GM23248 (cell line): ENCODE measurements around the gene IGFBP6. TPM values are rescaled to one million over a fixed set of nuclear protein-coding genes. Genes with fewer than 3 reads are reported as not detected.

ENCODE experiments used
- DNase-seq: peaks from one replicate; pipeline ENCODE4 v3.0.0-alpha.2; 2015
- H2AFZ ChIP-seq: fragments of 200-600 bp; sonication (generic); 2 replicates; pipeline ENCODE4 v1.6.1; 2016; ENCODE audit warnings: antibody characterized with exemption
- H3F3A ChIP-seq: fragments of 200-600 bp; sonication (generic); 2 replicates; pipeline ENCODE4 v1.6.1; 2016; ENCODE audit warnings: mild to moderate bottlenecking, antibody characterized with exemption, mixed run types; ENCODE audit not compliant: insufficient read depth
- H3K27ac ChIP-seq: fragments of 200-600 bp; sonication (generic); 2 replicates; pipeline ENCODE4 v1.5.1; 2016; ENCODE audit warnings: mild to moderate bottlenecking
- H3K27me3 ChIP-seq: fragments of 200-600 bp; sonication (generic); replicated peaks from 2 replicates; pipeline ENCODE4 v1.6.1; 2016; ENCODE audit warnings: mild to moderate bottlenecking; ENCODE audit not compliant: insufficient read depth
- H3K36me3 ChIP-seq: fragments of 200-600 bp; sonication (generic); 2 replicates; pipeline ENCODE4 v1.6.1; 2016; ENCODE audit warnings: low read depth, mild to moderate bottlenecking
- H3K4me1 ChIP-seq: fragments of 200-600 bp; sonication (generic); 2 replicates; pipeline ENCODE4 v1.6.1; 2016; ENCODE audit warnings: mild to moderate bottlenecking; ENCODE audit not compliant: insufficient read depth
- H3K4me2 ChIP-seq: fragments of 200-600 bp; sonication (generic); one replicate; pipeline ENCODE4 v1.6.1; 2016; ENCODE audit warnings: mild to moderate bottlenecking; ENCODE audit not compliant: unreplicated experiment
- H3K4me3 ChIP-seq: fragments of 200-600 bp; sonication (generic); 2 replicates; pipeline ENCODE4 v1.5.1; 2016; ENCODE audit warnings: mild to moderate bottlenecking
- H3K79me2 ChIP-seq: fragments of 200-600 bp; sonication (generic); 2 replicates; pipeline ENCODE4 v1.6.1; 2016; ENCODE audit warnings: mild to moderate bottlenecking; ENCODE audit not compliant: insufficient read depth
- H3K9ac ChIP-seq: fragments of 200-600 bp; sonication (generic); 2 replicates; pipeline ENCODE4 v1.6.1; 2016; ENCODE audit warnings: mild to moderate bottlenecking
- H3K9me2 ChIP-seq: fragments of 200-600 bp; sonication (generic); 2 replicates; pipeline ENCODE4 v1.6.1; 2016; ENCODE audit warnings: mixed run types, mild to moderate bottlenecking, moderate library complexity; ENCODE audit not compliant: insufficient read depth
- H3K9me3 ChIP-seq: fragments of 200-600 bp; sonication (generic); one replicate; pipeline ENCODE4 v1.6.1; 2017; ENCODE audit warnings: low read depth
- H4K20me1 ChIP-seq: fragments of 200-600 bp; sonication (generic); 2 replicates; pipeline ENCODE4 v1.6.0; 2016; ENCODE audit not compliant: insufficient read depth
- EZH2 ChIP-seq: fragments of 200-600 bp; sonication (generic); IDR thresholded peaks from 2 replicates; pipeline ENCODE4 v1.6.1; 2018; ENCODE audit warnings: antibody characterized with exemption, mild to moderate bottlenecking; ENCODE audit not compliant: insufficient read depth, poor library complexity, severe bottlenecking
- EZH2phosphoT487 ChIP-seq: fragments of 200-600 bp; sonication (generic); IDR thresholded peaks from 2 replicates; pipeline ENCODE4 v1.6.1; 2018; ENCODE audit warnings: antibody characterized with exemption, moderate library complexity, mild to moderate bottlenecking, low read depth; ENCODE audit not compliant: insufficient read depth
- WGBS, 2 experiments: methylation state at CpG; one replicate each; pipeline ENCODE4 v1.1.6; 2015 to 2017; ENCODE audit warnings: low lambda C conversion rate in 2 of 2, low coverage in 1 of 2; ENCODE audit errors: missing lambda C conversion rate in 2 of 2; 5-methylcytosine and 5-hydroxymethylcytosine counted together
- in situ Hi-C: fragments of 300-500 bp; cut with MboI; formaldehyde crosslinking; loops from 2 replicates; pipeline ENCODE4 v1.15.0; 2020
- polyA plus RNA-seq: library from polyadenylated mRNA; unstranded; fragments of >200 nt; fragmentation: Nextera tagmentation; extraction: Ambion mirVana; gene quantifications from 2 replicates; pipeline ENCODE4 v1.2.1, GENCODE V29; 2016
- total RNA-seq: library from RNA; depleted of rRNA; stranded (reverse); fragments of >200 nt; shearing (Covaris generic); gene quantifications from 2 replicates; pipeline ENCODE4 v1.2.3, GENCODE V29; 2014

IGFBP6 gene
- total and polyA plus RNA-seq, 2 experiments from 2014 or later, result 1,614 to 1,827 TPM

- H4K20me1 ChIP-seq, result no peaks in the 10 kb centered on the region
- in situ Hi-C loops, result no loop called here
- no peak overlapping the region for H2AFZ ChIP-seq
- no peak overlapping the region for H3K9ac ChIP-seq
- TF ChIP-seq EZH2phosphoT487 (no peak), EZH2 (no peak)
- H3K27me3 ChIP-seq, result no peaks in the 10 kb centered on the region
- DNase-seq, result no peak
- no peaks in the 10 kb centered on the region for H3K9me3 ChIP-seq
- H3K4me1 ChIP-seq, result peaks cover 25% of the 10 kb centered on the region
- no peak overlapping the region for H3K27ac ChIP-seq
- H3K79me2 ChIP-seq, result peaks cover 11% of the 10 kb centered on the region
- WGBS, 2 experiments, result 33 to 38% methylated on average over 2 of the region's 2 CpGs
- H3K4me2 ChIP-seq, result no peak overlapping the region
- peaks cover 29% of the 10 kb centered on the region for H3F3A ChIP-seq
- no peaks in the 10 kb centered on the region for H3K9me2 ChIP-seq
- H3K36me3 ChIP-seq, result no peaks in the 10 kb centered on the region
- no peak overlapping the region for H3K4me3 ChIP-seq
These were observed 14.8 kb upstream of the IGFBP6 start for GRCh38 chr12:53082637-53083175.

- in situ Hi-C loops, result no loop called here
- Histone ChIP-seq H3K36me3 (no peaks in the 10 kb centered on the region), H3K27ac (no peak overlapping the region)
These were observed 11.1 kb upstream of the IGFBP6 start for GRCh38 chr12:53086361-53086760.

GRCh38 chr12:53090105-53090504 lies 7.4 kb upstream of the IGFBP6 start:
- H3K27ac ChIP-seq, result no peak overlapping the region
- no peak overlapping the region for H3K4me2 ChIP-seq

More at GRCh38 chr12:53086361-53086760, 11.1 kb upstream of the IGFBP6 start:
- H3K9ac ChIP-seq, result no peak overlapping the region
- no peaks in the 10 kb centered on the region for H3K9me2 ChIP-seq
- no peaks in the 10 kb centered on the region for H4K20me1 ChIP-seq
- TF ChIP-seq EZH2, result no peak
- no peak for TF ChIP-seq EZH2phosphoT487
- H3K79me2 ChIP-seq, result no peaks in the 10 kb centered on the region
- H3K27me3 ChIP-seq, result no peaks in the 10 kb centered on the region
- H3K4me3 ChIP-seq, result no peak overlapping the region
- H3K4me1 ChIP-seq, result peaks cover under 1% of the 10 kb centered on the region; the same call in 1 of the 2 replicates
- DNase-seq, result no peak
- H3K9me3 ChIP-seq, result no peaks in the 10 kb centered on the region
- H3F3A ChIP-seq, result peaks cover 15% of the 10 kb centered on the region
- 69 to 72% methylated on average over 3 of the region's 3 CpGs for WGBS, 2 experiments
- H3K4me2 ChIP-seq, result no peak overlapping the region
- H2AFZ ChIP-seq, result no peak overlapping the region

DNA sequence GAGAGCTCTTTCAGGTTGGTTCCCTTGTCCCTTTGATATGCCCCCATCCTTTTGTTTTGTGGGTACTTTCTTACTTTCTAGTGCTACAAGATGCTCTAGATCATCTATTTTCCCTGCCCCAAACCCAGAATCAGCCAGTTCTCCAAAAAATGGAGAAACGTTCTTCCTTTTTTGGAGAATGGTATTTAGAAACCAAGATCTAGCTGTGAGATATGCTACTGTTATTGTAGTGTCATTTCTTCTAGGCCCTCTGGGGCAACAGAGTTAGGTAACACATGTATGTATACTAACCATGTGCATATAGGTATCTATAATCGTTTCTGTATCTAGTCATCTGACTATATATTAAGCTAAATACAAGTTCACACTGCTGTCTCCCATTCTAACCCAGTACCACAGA lies 6.9 kb upstream of the IGFBP6 start:
- H3K27ac ChIP-seq, result no peak overlapping the region
- no peak overlapping the region for H2AFZ ChIP-seq
- DNase-seq, result no peak
- H3K9me3 ChIP-seq, result no peaks in the 10 kb centered on the region
- H3K9me2 ChIP-seq, result no peaks in the 10 kb centered on the region
- no peak overlapping the region for H3K4me2 ChIP-seq
- 9 to 19% methylated on average over 2 of the region's 2 CpGs for WGBS, 2 experiments
- no peak overlapping the region for H3K9ac ChIP-seq
- no peak overlapping the region for H3K4me3 ChIP-seq
- no peaks in the 10 kb centered on the region for H3K27me3 ChIP-seq
- H3K79me2 ChIP-seq, result peaks cover 4% of the 10 kb centered on the region; the same call in 1 of the 2 replicates
- H3F3A ChIP-seq, result peaks cover 21% of the 10 kb centered on the region
- in situ Hi-C loops, result no loop called here
- no peaks in the 10 kb centered on the region for H3K36me3 ChIP-seq
- no peaks in the 10 kb centered on the region for H4K20me1 ChIP-seq
- TF ChIP-seq EZH2phosphoT487 (no peak), EZH2 (no peak)
- H3K4me1 ChIP-seq, result 0 out of 2 replicates have a peak, but pooled peaks cover 7% of the 10 kb centered on the region

More at GRCh38 chr12:53090105-53090504, 7.4 kb upstream of the IGFBP6 start:
- Histone ChIP-seq H2AFZ (no peak overlapping the region), H3K27me3 (no peaks in the 10 kb centered on the region), H4K20me1 (no peaks in the 10 kb centered on the region), H3K9me2 (no peaks in the 10 kb centered on the region), H3K4me3 (no peak overlapping the region), H3F3A (peaks cover 17% of the 10 kb centered on the region), H3K79me2 (no peaks in the 10 kb centered on the region), H3K9ac (no peak overlapping the region), H3K36me3 (no peaks in the 10 kb centered on the region), H3K9me3 (no peaks in the 10 kb centered on the region), H3K4me1 (0 out of 2 replicates have a peak, but pooled peaks cover 4% of the 10 kb centered on the region)
- in situ Hi-C loops, result no loop called here
- WGBS, 2 experiments, result 81 to 83% methylated on average over 6 of the region's 6 CpGs
- no peak for DNase-seq
- no peak for TF ChIP-seq EZH2phosphoT487
- no peak for TF ChIP-seq EZH2
